HCT116 (cell line): ENCODE data around the gene MYL3. TPM values are rescaled to one million over a fixed set of nuclear protein-coding genes. Genes with fewer than 3 reads are reported as not detected.

Experiments
- ATAC-seq: fragments of 200-7000 bp; cut with Tn5 transposase; 2 replicates; pipeline ENCODE4 v1.9.1; 2020; ENCODE audit warnings: mild to moderate bottlenecking, moderate library complexity
- BruUV-seq: library from RNA; stranded (reverse); fragments of 400-500 nt; replicated peaks from 2 replicates; lab custom pipeline; 2021; lab: Mats Ljungman, UMichigan
- CTCF ChIA-PET: fragments of 300-600 bp; sonication (Branson Sonifier 250); formaldehyde crosslinking; loops from one replicate; lab custom pipeline; 2021; ENCODE audit warnings: antibody characterized with exemption; lab: Charles Lee
- POLR2A ChIA-PET: fragments of 300-600, 350-600 bp; sonication (Branson Sonifier 250); formaldehyde crosslinking; loops from one replicate; lab custom pipeline; 2021; ENCODE audit warnings: antibody characterized with exemption; lab: Charles Lee
- RAD21 ChIA-PET, 2 experiments: fragments of 300-600 bp; sonication (Branson Sonifier 250); formaldehyde crosslinking; loops; one replicate each; lab custom pipeline; 2023; ENCODE audit warnings: low total read pairs in 2 of 2; ENCODE audit not compliant: uncharacterized antibody in 2 of 2, unreplicated experiment in 2 of 2, low non-redundant PET in 1 of 2; lab: Charles Lee
- DNase-seq: peaks from one replicate; pipeline ENCODE4 v3.0.0-alpha.2; 2010; ENCODE audit warnings: low read depth, low spot score
- H2AFZ ChIP-seq: fragments of 200-600 bp; shearing (Covaris generic), sonication (generic); 2 replicates; pipeline ENCODE4 v1.6.1; 2017; ENCODE audit warnings: low read depth, mixed run types, mixed read lengths, antibody characterized with exemption, low read length; ENCODE audit not compliant: poor library complexity, severe bottlenecking
- H3K27ac ChIP-seq: 2 replicates; pipeline ENCODE4 v1.5.1; 2012; ENCODE audit warnings: low read depth, low read length
- H3K27me3 ChIP-seq: fragments of 200-600 bp; sonication (generic); 2 replicates; pipeline ENCODE4 v1.6.1; 2016; ENCODE audit warnings: mixed run types, low read length, mixed read lengths; ENCODE audit not compliant: insufficient read depth
- H3K36me3 ChIP-seq, 2 experiments: fragments of 200-500 bp in 1 of 2; fragments of 200-600 bp in 1 of 2; sonication (Bioruptor generic) in 1 of 2; sonication (generic) in 1 of 2; 2 replicates each; pipeline versions ENCODE4 v1.5.1 to v1.6.1; 2014 to 2016; ENCODE audit warnings: low read length in 2 of 2, inconsistent platforms in 1 of 2, mixed read lengths in 1 of 2, mixed run types in 1 of 2; ENCODE audit not compliant: insufficient read depth in 2 of 2, control insufficient read depth in 1 of 2
- H3K4me1 ChIP-seq, 2 experiments: fragments of 200-600 bp in 1 of 2; sonication (generic) in 1 of 2; 2 replicates each; pipeline versions ENCODE4 v1.5.1 to v1.6.1; 2012 to 2017; ENCODE audit warnings: low read length in 2 of 2, inconsistent platforms in 1 of 2, mild to moderate bottlenecking in 1 of 2, mixed read lengths in 1 of 2, mixed run types in 1 of 2, moderate library complexity in 1 of 2; ENCODE audit not compliant: insufficient read depth in 2 of 2, control insufficient read depth in 1 of 2
- H3K4me2 ChIP-seq: fragments of 200-600 bp; sonication (generic); 2 replicates; pipeline ENCODE4 v1.6.1; 2017; ENCODE audit warnings: mixed run types, low read length, mixed read lengths
- H3K4me3 ChIP-seq, 2 experiments: fragments of 200-600 bp in 1 of 2; sonication (generic) in 1 of 2; replicated peaks in 1 of 2; 2 replicates each; pipeline ENCODE4 v1.5.1; 2011 to 2016; ENCODE audit warnings: low read length in 2 of 2, control low read depth in 1 of 2, low read depth in 1 of 2, mild to moderate bottlenecking in 1 of 2, mixed read lengths in 1 of 2, mixed run types in 1 of 2
- H3K79me2 ChIP-seq: fragments of 200-600 bp; sonication (generic); 2 replicates; pipeline ENCODE4 v1.6.1; 2017; ENCODE audit warnings: mild to moderate bottlenecking, mixed run types, low read length, moderate library complexity, mixed read lengths; ENCODE audit not compliant: insufficient read depth
- H3K9ac ChIP-seq: fragments of 200-600 bp; sonication (generic); 2 replicates; pipeline ENCODE4 v1.6.1; 2016; ENCODE audit warnings: low read length, mixed read lengths
- H3K9me2 ChIP-seq: fragments of 200-600 bp; sonication (generic), shearing (Covaris generic); 2 replicates; pipeline ENCODE4 v1.6.1; 2017; ENCODE audit warnings: mixed run types, mild to moderate bottlenecking, moderate library complexity; ENCODE audit not compliant: insufficient read depth
- H3K9me3 ChIP-seq, 2 experiments: fragments of 200-500 bp in 1 of 2; fragments of 200-600 bp in 1 of 2; sonication (Bioruptor generic) in 1 of 2; sonication (generic) in 1 of 2; 2 replicates each; pipeline ENCODE4 v1.6.1; 2014 to 2017; ENCODE audit warnings: low read length in 2 of 2, mixed read lengths in 2 of 2, inconsistent platforms in 1 of 2, low read depth in 1 of 2, mild to moderate bottlenecking in 1 of 2, mixed run types in 1 of 2, moderate library complexity in 1 of 2; ENCODE audit not compliant: control insufficient read depth in 1 of 2, insufficient read depth in 1 of 2
- H4K20me1 ChIP-seq: fragments of 200-600 bp; sonication (generic), shearing (Covaris generic); 2 replicates; pipeline ENCODE4 v1.6.1; 2017; ENCODE audit warnings: mixed run types, mild to moderate bottlenecking, moderate library complexity; ENCODE audit not compliant: insufficient read depth
- EZH2phosphoT487 ChIP-seq: fragments of 200-600 bp; IDR thresholded peaks from 2 replicates; pipeline ENCODE4 v1.6.1; 2018; ENCODE audit warnings: antibody characterized with exemption, borderline replicate concordance
- SIN3A ChIP-seq: IDR thresholded peaks from 2 replicates; pipeline ENCODE4 v1.6.1; 2012; ENCODE audit warnings: low read depth
- TCF7L2 ChIP-seq: IDR thresholded peaks from 2 replicates; pipeline ENCODE4 v1.7.0; 2011; ENCODE audit warnings: borderline replicate concordance, inconsistent platforms; ENCODE audit not compliant: insufficient read depth, insufficient read length; ENCODE audit errors: extremely low read depth
- intact Hi-C: fragments of 100-400 bp; cut with micrococcal nuclease; formaldehyde crosslinking; loops from 2 replicates; pipeline ENCODE4 v1.10.0; 2022
- total RNA-seq: library from RNA; stranded (reverse); gene quantifications from one replicate; pipeline ENCODE4 v1.2.1, GENCODE V29; 2021; ENCODE audit not compliant: unreplicated experiment

MYL3 gene
- total RNA-seq, 1 experiment from 2014 or later: not detected

GRCh38 chr3:46889381-46890110, 26.3 kb upstream of the MYL3 start:
- peaks cover 0 to 13% of the 10 kb centered on the region in 2 experiments; a peak in 2 of 4 replicates for H3K4me1 ChIP-seq
- no peak overlapping the region for H3K9ac ChIP-seq
- POLR2A ChIA-PET: no interaction called here
- H3K27ac ChIP-seq: no peak overlapping the region
- BruUV-seq: no TSS peak
- H3K36me3 ChIP-seq: no peaks in the 10 kb centered on the region
- ATAC-seq (no peak), DNase-seq (no peak)
- RAD21 ChIA-PET: no interaction called here
- no peak for TF ChIP-seq TCF7L2
- H3K4me3 ChIP-seq: no peak overlapping the region
- CTCF ChIA-PET: no interaction called here
- no peaks in the 10 kb centered on the region for H3K27me3 ChIP-seq
- no peak overlapping the region for H3K4me2 ChIP-seq
- no peaks in the 10 kb centered on the region for H3K9me3 ChIP-seq
- no peak overlapping the region for H2AFZ ChIP-seq
- H3K9me2 ChIP-seq: no peaks in the 10 kb centered on the region
- intact Hi-C loops: no loop called here
- no peaks in the 10 kb centered on the region for H4K20me1 ChIP-seq
- no peaks in the 10 kb centered on the region for H3K79me2 ChIP-seq

- no peak for ATAC-seq
- no peaks in the 10 kb centered on the region for H4K20me1 ChIP-seq
- RAD21 ChIA-PET: no interaction called here
- H3K9ac ChIP-seq: no peak overlapping the region
- H3K9me3 ChIP-seq: no peaks in the 10 kb centered on the region
- no peaks in the 10 kb centered on the region for H3K79me2 ChIP-seq
- TF ChIP-seq EZH2phosphoT487: no peak
- no peak for TF ChIP-seq SIN3A
- no peaks in the 10 kb centered on the region for H3K9me2 ChIP-seq
- peaks cover 0 to 13% of the 10 kb centered on the region in 2 experiments; a peak in 2 of 4 replicates for H3K4me1 ChIP-seq
- no peak for DNase-seq
- no peaks in the 10 kb centered on the region for H3K36me3 ChIP-seq
- H3K4me3 ChIP-seq: no peak overlapping the region
- no peak overlapping the region for H3K4me2 ChIP-seq
- POLR2A ChIA-PET: no interaction called here
- no peak overlapping the region for H2AFZ ChIP-seq
- CTCF ChIA-PET: no interaction called here
- H3K27me3 ChIP-seq: no peaks in the 10 kb centered on the region
- intact Hi-C loops: no loop called here
- no peak overlapping the region for H3K27ac ChIP-seq
- BruUV-seq: no TSS peak
Measured at GRCh38 chr3:46888705-46889104, 25.5 kb upstream of the MYL3 start.
